NCI-H2107 (cell line): Measurements from ENCODE around the gene MCEE.
"Not testable (repeated sequence)": the region's sequence is repeated elsewhere in the genome, so short reads cannot be mapped to it uniquely, and the experiment has no call there.

ENCODE experiments used
- DNase-seq: peaks from one replicate; lab custom pipeline; 2025; lab: John Stamatoyannopoulos, UW

MCEE gene

GRCh38 chr2:71126957-71127356, 3.1 kb downstream of the MCEE start:
- DNase-seq = no peak

- no peak for DNase-seq
These were observed 4.3 kb downstream of the MCEE start for GRCh38 chr2:71125506-71126294.

GRCh38 chr2:71122387-71123298, 7.4 kb downstream of the MCEE start:
- no peak for DNase-seq

- no peak for DNase-seq
These were observed 8.6 kb downstream of the MCEE start for GRCh38 chr2:71121479-71121878.

- DNase-seq = no peak
These were observed 9.8 kb downstream of the MCEE start for GRCh38 chr2:71120195-71120594.

GRCh38 chr2:71117063-71117462, 13.0 kb downstream of the MCEE start:
- DNase-seq = no peak

- no peak for DNase-seq
These were observed 16.2 kb downstream of the MCEE start for GRCh38 chr2:71113843-71114242.

GRCh38 chr2:71108091-71108490, 21.9 kb downstream of the MCEE start:
- no peak for DNase-seq

- not testable (repeated sequence) for DNase-seq
These were observed 23.6 kb downstream of the MCEE start for GRCh38 chr2:71106463-71106862.

GRCh38 chr2:71103809-71104208, 26.2 kb downstream of the MCEE start:
- DNase-seq = no peak

- no peak for DNase-seq
These were observed 26.9 kb downstream of the MCEE start for GRCh38 chr2:71102981-71103681.

GRCh38 chr2:71101656-71102055, 28.4 kb downstream of the MCEE start:
- no peak for DNase-seq

GRCh38 chr2:71100195-71100964, 29.6 kb downstream of the MCEE start:
- DNase-seq = no peak

- DNase-seq = not testable (repeated sequence)
These were observed 37.4 kb downstream of the MCEE start for GRCh38 chr2:71092491-71093260.

- DNase-seq = not testable (repeated sequence)
These were observed 38.2 kb downstream of the MCEE start for GRCh38 chr2:71091808-71092207.

GRCh38 chr2:71089475-71089874, 40.6 kb downstream of the MCEE start:
- not testable (repeated sequence) for DNase-seq

GRCh38 chr2:71085325-71086003, 44.6 kb downstream of the MCEE start:
- DNase-seq = not testable (repeated sequence)

GRCh38 chr2:71083752-71084312, 46.2 kb downstream of the MCEE start:
- DNase-seq = not testable (repeated sequence)

- DNase-seq = not testable (repeated sequence)
These were observed 46.7 kb downstream of the MCEE start for GRCh38 chr2:71083297-71083696.
